ENCODE results near the gene SEMA4C.

Gene SEMA4C

DNA sequence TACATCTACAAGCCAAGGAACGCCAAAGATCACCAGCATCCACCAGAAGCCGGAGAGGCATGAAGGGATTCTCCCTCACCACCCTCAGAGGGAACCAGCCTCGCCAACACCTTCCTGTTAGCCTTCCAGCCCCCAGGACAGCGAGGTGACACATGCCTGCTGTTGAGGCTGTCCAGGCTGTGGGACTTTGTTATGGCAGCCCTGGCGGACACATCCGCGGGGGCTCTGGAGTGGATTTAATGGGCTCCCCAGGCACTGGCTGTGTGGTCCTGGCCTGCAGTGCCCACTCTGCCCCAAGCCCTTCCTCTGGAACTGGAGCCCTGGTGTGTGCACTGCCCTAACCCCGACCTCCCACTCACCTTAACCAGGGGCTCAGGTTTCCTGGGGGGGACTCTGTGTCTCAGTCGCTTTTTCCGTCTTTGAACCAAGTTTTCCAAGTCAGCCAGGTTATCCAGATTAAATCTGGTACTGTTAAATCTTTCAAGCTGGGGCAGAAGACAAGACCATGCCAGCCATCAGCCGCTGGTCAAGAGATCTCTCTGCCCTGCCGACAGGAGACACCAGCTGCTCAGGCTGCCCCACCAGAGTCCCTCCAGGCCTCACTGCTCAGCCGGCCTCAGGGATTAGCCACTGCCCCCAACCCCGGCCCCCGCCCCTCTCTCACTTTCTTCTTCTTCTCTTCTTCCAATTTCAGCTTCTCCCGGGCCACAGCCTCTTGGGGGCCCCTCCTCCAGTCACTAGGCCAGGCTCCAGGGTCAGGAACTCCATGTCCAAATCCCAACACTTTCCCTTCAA is 28.0 kb downstream of the SEMA4C start:
- DNase-seq = no peak

DNA sequence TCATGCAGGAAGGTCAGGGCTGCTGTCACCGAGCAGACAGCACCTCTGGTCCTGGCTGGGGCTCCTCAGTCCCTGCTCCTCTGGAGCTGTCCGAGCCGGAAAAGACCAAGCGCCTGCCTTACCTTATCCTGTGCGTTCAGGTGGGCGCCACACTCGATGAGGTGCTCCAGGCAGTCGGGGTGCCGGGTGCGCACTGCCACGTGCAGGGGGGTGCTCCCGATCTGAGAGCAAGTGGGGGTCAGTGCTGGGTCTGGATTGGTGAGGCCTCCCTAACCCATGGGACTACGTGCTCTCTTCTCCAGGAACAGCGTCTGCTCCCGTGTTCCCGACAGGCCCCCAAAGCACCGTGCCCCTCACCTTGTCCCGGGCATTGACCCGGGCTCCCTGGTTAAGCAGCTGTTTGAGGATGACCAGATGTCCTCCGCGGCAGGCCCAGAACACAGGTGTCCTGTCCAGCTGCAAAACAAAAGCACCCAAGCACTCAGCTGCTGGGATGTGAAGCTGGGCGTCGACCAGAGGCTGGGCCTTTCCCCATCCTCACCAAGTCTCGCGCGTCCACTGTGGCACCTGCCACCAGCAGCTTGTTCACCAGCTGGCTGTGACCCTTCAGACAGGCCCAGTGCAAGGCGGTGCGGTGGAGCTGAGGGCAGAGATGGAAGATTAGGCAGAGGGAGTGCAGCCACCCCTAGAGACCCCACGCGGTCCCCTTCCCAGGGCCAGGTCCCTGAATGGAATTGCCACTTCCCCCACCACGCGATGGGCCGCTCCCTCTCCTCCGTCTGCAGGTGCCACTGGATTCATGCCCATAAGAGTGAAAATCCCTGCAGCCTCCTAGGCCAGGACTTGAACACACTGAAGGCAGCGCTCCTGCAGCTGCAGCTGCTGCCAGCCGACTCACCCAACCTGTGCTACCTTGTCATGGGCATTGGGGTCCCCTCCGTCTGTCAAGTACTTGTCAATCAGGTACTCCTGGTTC is 29.7 kb downstream of the SEMA4C start:
- DNase-seq = no peak

DNA sequence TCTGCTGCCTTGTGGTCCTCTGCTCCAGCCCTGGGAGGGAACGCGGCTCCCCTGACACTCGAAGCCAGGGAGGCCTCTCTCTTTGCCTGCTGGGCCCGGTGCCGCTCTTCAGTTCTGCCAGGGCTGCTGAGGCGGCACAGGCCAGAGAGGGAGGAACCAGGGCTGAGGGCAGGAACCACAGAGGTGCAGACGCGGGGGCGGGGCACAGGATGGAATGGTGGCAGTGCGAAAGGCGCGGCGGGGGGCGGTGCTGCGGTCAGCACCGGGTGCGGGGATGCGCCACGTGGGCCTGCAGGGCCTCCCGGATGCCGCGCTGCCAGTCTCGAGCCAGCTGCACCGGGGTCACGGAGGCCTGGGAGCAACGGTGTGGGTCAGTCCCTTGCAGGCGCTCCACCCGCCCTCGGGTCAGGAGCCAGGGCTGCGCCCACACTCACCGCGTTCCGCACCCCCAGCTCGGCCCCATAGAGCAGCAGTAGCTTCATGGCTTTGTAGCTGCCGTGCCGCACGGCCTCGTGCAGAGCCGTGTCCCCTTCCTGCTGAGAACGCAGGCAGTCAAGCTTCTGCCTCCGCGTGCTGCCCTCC is 30.5 kb downstream of the SEMA4C start:
- peak; percentile 91 for DNase-seq

DNA sequence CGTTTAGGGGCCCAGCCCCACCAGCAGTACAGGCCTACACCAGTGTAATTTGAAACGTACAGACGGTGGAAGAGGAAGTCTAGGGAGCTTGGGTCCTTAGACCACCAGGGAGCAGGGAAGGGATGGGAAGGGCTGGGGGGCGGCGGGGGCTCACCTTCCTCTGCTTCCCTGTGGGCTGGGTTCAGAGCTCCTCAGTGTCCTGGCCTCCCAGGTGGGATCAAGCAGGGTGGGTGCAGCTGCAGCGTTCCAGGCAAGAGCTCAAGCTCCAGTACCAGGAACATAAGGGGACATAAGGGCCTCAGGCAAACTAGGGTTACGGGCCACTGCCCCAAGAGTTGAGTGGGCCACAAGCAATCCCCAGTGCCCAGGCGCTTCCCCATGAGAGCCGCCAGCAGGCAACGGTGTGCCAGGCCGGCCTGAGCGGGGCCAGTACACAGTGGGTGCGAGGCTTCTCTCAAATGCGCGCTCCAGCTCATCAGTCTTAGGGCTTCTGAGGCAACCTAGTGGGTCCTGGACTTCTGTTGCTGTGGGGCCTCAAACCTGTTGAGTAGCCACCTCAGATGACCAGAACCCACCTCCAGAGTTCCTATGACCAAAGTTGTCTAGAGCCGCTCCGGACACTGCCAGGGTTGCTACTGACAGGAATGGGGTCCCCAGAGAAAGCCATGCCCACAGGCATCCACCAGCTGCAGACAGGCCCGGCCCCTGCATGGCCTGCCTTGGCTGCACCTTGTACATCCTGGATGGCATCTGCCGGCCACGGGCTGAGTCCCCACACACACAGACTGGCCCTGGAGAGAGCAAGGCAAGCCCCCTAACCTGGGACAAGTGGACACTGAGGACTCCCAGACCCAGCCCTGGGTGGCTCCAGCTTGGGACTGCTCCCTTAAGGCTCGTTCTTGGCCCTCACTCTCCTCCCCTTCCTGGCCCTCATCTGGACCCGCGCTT is 31.3 kb downstream of the SEMA4C start:
- no peak for DNase-seq

DNA sequence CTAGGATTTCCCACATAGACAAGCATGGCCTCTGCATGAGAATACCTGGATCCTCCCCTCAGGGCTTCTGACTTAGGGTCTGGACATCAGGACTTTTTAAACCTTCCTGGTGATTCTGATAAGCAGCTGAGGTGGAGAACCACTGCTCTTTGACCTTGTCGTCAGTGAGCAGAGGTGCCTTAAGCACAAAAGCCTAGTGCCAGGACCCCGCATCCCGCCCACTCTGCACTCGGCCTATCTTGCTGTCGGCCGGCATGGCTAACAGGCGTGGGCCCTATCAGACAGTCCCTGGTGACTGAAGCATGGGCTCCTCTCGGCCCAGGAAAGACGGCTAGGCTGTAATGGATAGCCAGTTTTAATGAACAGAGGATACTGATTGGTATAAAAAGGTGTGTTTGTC is 32.3 kb downstream of the SEMA4C start:
- DNase-seq = no peak

DNA sequence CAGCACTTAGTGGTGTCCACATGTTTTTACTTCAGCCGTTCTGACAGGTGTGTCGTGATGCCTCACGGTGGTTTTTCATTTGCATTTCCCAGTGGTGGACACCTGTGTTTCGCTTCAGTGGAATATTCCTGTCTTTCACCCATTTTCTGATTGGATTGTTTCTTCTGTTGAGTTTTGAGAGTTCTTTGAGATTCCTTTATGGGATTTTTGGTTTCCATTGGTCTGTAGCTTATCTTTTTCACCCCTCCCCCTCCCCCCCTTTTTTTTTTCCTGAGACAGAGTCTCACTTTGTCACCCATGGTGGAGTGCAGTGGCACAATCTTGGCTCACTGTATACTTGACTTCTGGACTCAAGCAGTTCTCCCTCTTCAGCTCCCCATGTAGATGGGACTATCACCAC is 34.0 kb downstream of the SEMA4C start:
- DNase-seq = no peak

DNA sequence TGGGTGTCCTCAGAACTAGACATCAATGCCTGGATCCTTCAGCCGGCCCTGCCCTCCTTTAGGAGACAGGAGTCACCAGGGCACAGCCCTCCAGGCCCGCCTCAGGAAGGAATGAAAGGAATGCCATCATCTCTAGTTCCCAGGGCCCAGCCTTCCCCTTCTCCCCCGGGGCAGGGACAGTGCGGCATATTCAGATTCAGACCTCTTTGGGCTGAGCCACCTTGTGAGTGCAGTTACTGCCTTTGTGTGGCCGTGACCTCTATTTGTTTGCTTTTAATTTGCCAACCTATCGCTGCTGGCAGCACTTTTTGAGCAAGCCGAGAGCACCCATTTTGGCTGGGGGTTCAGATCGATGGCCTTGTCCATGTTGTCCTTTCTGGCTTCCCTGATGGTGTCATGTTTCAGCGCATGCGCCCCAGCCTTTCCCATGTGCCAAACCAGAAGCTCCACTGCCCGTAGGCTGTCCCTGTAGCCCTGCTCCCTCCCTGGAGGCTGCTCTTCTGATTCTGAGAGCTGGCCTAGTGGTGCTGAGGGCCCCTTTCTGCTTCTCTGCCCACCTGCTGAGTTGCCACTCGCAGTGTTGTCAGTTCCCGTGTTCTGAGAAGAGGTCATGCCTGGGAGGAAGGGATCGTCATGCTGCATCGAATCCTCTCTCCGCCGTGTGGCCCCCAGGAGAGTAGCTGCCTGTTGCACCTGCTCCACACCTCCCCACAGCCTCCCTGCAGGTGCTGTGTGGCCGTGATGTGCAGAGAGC is 36.9 kb downstream of the SEMA4C start:
- DNase-seq = no peak

DNA sequence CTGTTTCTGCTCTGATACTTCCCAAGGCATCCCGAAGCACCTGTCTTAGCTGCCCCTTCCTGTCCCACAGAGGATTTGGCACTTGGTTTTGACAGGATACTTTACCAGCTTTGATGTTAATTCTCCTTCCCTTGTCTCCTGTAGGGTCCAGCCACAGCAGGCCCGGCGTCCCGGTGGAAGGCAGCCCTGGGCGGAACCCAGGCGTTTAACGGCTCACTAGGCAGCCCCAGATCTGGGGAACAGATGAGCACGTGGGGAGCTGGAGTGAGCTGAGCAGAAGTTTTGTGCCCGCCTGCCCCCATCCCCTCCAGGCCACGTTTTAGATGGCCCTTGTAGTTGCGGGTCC is 37.5 kb downstream of the SEMA4C start:
- DNase-seq = no peak

DNA sequence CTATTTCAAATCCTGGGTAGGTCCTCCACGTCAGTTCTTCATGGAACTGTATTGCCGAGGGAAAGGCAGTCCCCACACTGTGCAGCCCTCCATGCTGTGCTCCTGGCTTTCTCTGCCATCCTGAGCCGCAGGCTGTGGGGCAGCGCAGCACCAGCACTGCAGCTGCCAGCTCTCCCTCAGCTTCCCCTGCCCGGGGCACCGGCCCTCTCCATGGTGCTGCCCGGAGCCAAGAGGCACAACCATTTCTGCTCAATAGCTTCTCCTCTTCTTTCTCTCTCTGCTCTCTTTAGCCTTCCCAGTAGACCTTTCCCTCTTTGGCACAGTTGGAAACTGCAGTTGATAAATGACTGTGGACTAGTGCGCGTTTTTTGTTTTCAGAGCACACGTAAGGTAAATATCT is 38.2 kb downstream of the SEMA4C start:
- DNase-seq = no peak

DNA sequence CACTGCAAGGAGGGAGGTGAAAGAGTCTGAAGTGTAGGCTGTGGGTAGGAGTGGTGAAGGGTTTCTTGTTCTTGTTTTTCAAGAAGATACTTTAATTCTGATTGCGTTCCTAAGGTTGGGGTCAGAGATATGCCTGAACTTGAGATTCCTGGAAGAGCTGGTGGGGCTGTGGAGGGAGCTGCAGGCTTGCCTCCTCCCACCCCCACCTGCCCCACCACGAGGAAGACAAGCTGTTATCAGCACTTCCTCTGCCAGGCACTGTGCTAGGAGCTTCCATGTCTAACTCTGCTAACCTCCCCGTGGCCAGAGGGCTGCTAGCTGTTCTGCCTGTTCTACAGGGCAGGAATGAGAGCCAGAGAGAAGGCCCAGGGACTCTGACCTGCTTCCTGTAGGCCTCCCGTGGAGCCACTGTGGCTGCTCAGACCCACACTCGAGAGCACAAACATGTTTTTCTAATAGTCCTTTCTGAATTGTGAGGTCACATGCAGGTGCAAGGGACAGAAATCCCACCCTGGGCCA is 39.8 kb downstream of the SEMA4C start:
- peak; percentile 58 for DNase-seq

DNA sequence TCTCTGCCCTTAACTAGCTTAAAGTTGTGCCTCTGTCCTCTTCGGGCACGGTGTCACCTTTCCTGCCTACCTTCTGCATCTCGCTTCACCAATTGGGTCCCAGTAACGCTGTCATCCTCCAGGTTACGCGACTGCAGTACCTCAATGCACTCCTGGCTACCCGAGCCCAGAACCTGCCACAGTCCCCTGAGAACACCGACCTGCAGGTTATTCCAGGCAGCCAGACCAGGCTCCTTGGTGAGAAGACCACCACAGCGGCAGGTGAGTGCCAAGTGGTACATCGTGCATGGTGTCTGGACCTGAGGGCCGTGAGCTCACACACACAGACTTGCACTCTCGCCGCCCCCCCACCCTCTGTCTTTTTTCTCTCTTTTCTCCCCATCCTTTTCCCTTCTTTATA is 41.0 kb downstream of the SEMA4C start:
- no peak for DNase-seq

DNA sequence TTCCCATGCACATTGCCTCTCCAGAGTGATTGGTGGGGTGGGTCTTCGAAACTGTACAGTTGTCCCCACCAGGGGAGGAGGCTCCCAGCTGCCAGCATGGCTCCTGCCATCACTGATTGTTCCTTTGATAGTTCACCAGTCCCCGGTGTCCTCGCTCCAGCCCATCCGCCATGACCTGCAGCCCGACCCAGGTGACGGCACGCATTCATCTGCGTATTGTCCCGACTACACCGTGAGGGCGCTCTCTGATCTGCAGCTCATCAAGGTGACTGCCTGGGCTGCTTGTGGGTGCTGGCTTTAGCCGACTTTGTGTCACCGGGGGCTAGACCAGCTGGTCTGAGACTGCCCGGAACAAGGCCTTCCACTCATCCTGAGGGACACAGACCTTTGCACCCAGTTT is 41.4 kb downstream of the SEMA4C start:
- DNase-seq = no peak

DNA sequence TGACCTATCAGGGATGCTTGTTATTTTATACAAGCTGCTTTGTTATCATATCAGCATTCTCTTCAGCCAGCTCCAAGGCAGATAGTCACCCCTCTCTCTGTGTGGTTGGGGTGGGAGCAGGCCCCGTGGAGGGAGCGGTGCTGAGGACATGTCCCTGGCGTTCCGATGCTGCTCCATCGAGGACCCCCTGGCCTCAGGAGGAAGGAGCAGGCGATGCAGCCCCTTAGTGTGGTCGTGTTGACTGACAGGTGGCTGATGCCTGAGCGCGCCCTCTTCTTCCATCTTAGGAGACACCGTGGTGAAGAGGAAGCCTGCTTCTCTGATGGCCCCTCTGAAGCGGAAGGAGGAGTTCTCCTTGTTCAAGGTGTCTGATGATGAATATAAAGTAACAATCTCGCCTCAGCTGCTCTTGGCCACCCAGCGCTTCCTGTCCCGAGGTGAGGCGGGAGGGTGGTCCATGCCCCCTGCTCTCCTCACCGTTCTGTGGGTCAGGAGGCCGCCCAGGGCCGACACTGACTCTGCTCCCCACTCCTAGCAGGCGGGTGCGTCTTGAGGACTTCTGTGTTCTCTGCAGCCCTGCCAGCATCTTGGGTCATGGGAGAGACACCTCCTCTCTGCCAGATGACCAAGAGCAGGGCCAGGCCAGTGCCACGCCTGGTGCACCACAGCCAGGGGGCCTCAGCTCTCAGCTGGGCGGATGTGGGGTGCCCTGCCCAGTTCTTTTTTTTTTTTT is 43.2 kb downstream of the SEMA4C start:
- no peak for DNase-seq

DNA sequence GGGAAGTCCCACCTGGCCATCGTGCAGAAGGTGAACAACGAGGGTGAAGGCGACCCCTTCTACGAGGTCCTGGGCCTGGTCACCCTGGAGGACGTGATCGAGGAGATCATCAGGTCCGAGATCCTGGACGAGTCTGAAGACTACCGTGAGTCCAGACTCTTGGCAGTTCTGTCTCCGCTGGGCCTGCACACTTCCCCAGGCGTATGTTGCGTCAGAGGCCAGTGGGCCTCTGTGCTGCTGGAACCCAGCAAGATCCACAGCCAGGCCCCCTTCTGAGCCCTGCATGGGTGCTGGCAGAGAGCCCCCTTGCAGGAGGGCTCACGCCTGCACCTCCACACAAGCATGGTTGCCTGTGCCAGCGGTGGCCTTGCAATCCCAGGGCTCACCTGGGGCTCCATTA is 44.8 kb downstream of the SEMA4C start:
- DNase-seq = no peak

DNA sequence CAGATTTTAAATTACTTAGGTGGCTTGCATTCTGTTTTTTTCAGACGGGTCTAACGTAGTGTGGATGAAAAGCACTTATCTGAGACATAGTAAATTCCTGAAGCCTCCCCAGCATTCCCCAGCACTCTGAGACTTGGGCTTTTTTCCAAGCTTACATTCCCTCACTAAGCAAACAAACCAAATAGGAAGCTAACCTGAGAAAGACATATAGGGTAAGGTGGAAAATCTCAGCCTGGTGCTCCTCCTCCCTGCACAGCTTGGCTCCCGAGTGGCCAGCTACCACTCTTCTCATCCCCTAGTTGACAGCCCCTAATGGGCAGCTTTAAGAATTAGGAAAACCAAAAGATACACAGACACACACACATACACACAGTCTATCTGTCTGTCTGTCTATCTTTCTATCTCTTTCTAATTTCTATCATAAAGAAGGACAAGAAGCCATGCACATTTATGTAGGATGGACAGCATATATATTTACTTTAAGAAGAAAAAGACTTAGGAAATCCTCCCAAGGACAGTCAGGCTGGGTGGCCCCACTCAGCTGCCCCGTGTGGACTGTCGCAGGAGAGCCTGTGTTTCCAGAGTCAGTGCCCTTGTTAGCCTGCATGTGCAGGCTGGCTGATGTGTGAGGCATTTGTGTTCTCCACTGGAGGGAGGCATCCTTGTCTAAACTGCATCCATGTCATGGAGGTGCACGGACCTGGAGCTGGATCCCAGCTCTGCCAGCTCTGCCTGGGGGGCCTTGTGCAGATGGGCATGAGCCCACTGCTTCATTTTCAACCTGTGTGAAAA is 45.6 kb downstream of the SEMA4C start:
- DNase-seq = no peak

DNA sequence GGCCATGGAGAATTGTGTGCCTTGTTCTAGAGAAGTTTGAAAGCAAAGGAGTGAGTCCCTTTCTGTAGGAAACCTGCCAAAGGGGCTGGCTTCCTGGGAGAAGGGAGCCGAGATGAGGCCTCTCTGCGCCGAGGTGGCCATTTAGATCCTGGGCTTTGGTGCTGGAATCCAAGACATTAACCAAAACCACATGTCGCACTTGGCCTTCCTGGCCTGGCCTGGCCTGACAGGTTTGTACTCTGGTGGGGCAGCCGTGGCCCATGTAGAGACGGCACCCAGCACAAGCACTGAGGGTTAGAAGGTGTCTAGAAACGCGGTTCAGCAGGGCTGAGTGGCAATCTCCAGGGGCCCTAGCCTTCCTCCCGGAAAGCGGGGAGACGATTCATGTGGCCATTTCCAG is 46.7 kb downstream of the SEMA4C start:
- DNase-seq = no peak

DNA sequence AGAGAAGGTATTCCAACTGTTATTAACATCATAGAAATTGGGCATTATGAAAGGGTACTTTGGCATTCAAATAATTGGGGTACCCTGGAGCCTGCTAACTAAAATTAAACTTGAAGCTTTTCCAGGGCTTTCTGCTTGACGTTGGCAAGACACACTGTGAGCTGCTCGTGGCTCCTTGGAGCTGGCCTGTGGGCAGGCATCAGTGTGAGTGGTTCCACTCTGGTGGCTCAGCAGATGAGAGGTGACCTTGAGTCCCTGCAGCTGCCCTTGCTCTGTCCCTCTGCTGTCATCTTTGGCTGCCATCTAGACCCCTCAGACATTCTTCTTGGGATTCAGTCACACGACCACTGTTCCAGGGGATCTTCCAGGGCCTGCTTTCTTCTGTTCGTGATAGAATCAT is 47.1 kb downstream of the SEMA4C start:
- no peak for DNase-seq

DNA sequence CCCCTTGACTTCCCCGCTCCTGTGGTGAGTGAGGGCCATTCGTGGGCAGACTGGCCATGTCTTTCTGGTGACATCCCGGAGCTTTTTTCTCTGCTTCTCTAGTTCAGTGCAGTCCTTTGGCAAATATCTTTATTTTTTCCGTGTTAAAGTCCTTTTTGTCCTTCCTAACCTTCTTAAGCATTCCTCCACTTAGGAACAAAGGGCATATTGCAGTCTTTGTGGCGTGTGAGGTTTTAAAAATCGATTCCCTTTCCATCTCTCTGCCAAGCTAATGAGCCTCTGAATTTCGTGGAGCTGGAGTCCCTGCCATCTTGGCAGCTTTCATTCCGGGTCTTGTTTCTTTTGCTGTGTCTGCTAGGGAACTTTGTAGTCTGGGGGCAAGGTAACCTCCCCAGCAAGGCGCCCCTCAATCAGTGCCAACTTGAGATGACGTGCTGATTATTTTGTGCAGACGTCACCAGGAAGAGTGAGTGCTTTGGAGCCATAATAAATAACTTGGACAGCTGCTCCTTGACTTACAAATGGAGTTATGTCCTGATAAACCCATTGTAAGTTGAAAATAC is 48.7 kb downstream of the SEMA4C start:
- no peak for DNase-seq

DNA sequence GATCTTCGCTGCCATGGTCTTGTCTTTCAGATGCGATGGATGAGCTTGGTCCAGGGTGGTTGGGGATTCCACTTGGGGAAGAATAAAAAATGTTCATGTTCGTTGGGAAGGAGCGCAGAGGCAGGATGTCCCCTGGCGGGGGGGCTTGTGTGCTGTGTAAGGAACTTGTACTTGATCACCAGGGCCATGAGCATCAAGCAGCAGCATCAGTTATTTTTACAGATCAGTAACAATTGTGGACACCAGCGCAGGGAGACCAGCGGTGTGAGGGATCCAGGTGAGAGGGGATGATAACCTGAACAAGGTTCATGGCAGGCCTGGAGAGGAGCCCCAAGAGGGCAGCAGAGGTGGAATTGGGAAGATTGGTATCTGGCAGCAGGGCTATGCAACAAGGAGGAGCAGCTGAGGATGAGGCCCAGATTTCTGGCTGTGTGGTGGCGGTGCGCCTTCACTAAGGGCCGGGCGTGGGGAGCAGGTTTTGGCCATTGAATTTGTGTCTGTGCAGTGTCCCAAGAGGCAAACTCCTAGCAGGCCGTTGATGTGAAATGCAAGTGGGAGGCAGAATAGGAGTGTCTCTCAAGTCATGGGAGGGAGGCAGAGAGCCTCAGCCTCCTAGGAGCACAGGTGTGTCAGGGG is 49.9 kb downstream of the SEMA4C start:
- DNase-seq = no peak
